ENCODE data around the gene BRI3BP.

BRI3BP gene, protein sequence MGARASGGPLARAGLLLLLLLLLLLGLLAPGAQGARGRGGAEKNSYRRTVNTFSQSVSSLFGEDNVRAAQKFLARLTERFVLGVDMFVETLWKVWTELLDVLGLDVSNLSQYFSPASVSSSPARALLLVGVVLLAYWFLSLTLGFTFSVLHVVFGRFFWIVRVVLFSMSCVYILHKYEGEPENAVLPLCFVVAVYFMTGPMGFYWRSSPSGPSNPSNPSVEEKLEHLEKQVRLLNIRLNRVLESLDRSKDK

GRCh38 chr12:124993626-124994436 is at the start of gene BRI3BP:
BRI3BP (plus strand) TSS chr12:124993645; CDS start chr12:124993791, 146 bp downstream.
- peak in 2 of 3 donors; percentile 2 to 21 for DNase-seq (ENCODE audit: low read depth in 3 of 3, low spot score in 1 of 3)

DNA sequence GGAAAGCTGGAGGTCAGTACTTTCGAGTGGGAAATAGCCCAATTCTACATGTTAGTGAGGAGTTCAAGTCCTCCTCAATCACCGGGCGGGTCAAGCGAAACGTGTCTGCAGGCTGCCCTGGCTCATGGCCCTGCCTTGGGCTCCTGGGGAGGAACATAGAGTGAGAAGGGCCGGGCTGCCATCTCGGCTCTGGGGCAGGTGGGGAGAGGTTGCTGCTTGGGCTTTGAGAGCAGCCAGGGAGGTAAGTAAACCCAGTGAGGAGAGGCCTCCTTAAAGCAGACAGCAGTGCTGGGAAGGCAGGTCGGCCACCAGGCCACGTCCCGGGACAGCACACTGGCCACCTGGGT is 47.0 kb upstream of the BRI3BP start:
- no peak for DNase-seq (ENCODE audit: low read depth in 3 of 3, low spot score in 1 of 3)

GRCh38 chr12:124947013-124947412 is 46.4 kb upstream of the BRI3BP start:
- no peak for DNase-seq (ENCODE audit: low read depth in 3 of 3, low spot score in 1 of 3)

GRCh38 chr12:124947561-124948398 is 45.7 kb upstream of the BRI3BP start:
- DNase-seq (ENCODE audit: low read depth in 3 of 3, low spot score in 1 of 3), result no peak

DNA sequence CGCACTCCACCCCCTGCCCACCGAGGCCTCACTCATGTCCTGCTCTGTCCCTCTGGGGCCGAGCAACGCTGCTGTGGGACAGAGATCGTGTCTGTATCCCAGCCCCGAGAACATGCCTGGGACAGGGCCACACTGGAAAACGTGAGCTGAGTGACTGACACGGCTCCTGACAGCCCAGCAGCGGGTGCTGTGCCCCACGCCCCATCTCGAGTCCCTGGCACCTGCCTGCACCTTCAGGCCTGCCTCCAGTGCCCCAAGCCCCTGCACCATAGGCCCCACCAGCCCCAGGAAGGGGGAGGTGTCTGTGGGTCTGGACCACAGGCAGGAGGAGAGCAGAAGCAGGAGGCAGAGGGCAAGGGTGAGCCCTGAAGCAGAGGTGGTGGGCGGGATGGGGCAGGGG is 44.4 kb upstream of the BRI3BP start:
- DNase-seq (ENCODE audit: low read depth in 3 of 3, low spot score in 1 of 3), result no peak

DNA sequence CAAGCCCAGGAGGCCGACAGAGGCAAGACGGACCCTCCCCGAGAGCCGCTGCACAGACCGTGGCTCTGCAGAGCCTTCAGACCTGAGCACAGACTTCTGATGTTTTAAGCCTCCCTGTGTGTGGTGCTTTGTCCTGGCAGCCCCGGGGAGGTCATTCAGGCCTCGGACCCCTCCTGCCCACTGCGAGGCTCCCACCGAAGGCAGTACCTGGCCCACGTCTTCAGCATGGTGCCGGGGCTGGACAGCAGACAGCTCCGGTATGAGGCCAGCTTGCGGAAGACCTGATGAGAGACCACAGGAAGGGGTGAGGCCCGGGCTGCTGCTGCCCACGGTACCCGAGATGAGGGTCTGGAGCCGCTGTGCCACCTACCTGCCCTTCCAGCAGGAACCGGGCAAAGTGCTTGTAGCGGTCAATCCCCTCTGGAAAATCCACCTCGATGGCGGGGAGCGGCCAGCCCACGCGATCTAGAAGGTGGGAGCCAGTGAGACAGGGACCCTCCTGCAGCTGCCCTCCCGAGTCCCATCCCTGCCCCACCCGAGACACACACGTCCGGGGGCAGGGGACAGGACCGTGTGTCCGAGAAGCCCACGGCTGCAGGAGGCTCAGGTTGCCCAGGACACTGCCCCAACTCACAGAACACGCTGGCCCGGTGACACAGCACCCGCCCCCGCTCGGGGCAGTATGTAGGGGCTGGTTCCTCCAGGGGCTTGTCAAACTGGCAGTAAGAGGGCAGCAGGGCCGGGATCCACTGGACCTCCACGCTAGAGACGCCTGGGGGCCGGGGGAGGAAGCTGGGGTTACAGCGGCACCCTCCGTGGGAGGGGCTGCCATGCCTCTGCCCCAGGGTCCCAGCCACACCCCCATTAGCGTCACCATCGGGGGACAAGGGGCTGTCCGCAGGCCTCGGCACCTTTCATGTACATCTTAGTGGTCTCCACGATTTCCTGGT is 43.4 kb upstream of the BRI3BP start:
- no peak for DNase-seq (ENCODE audit: low read depth in 3 of 3, low spot score in 1 of 3)

DNA sequence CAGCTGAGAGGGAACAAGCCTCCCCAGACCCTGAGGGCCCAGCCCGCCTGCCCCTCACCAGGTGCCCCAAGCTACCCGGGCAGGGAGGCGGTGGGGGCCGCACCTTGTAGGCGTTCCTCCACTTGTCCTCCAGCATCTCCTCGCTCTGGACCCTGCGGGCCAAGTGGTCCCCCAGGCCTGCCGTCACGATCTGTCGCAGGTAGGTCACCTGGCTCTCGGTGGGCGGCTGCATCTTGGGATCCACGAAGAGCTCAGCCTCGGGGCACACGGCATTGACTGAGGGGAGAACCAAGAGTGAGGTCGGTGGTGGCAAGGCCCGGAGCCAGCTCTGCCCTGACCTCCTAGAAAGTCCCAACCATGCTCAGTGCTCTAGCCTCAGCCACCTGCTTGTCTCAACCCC is 41.1 kb upstream of the BRI3BP start:
- DNase-seq (ENCODE audit: low read depth in 3 of 3, low spot score in 1 of 3), result no peak

GRCh38 chr12:124952801-124953200 is 40.6 kb upstream of the BRI3BP start:
- no peak for DNase-seq (ENCODE audit: low read depth in 3 of 3, low spot score in 1 of 3)

- DNase-seq (ENCODE audit: low read depth in 3 of 3, low spot score in 1 of 3), result no peak
Observed at GRCh38 chr12:124953689-124954405, 39.6 kb upstream of the BRI3BP start.

DNA sequence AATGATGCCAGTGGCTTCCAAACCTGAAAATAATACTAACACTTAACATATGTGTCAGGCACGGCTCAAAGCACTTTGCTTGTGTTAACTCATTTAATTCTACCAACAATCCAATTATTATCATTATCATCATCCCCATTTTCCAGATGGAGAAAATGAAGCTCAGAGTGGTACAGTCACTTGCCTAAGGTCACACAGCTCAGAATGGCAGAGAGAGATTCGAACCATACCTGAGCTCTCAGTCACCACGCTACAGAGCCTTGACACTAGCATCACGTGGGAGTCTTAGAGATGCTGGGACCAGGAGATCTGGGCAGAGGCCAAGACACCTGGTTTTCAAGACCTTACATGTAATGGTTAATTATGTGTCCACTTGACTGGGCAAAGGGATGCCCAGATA is 38.7 kb upstream of the BRI3BP start:
- no peak for DNase-seq (ENCODE audit: low read depth in 3 of 3, low spot score in 1 of 3)

DNA sequence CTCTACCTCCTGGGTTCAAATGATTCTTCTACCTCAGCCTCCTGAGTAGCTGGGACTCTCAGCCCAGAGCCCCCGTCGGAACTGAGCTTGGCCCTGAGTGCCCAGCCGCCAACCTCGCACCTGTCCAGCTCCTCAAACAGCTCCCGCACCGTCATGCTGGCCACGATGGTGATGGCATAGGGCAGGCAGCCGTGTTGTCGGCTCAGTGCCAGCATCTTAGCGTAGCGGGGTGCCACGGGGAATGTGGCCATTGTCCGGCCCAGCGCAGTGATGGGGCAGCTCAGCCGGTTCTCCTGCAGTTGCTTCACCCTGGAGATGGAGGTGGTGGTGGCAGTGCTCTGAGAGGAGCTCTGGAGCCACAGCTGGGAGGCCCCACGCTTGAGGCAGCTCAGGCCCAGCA is 36.9 kb upstream of the BRI3BP start:
- no peak for DNase-seq (ENCODE audit: low read depth in 3 of 3, low spot score in 1 of 3)

- no peak for DNase-seq (ENCODE audit: low read depth in 3 of 3, low spot score in 1 of 3)
Observed at GRCh38 chr12:124961055-124961454, 32.4 kb upstream of the BRI3BP start.

GRCh38 chr12:124963211-124963610 is 30.2 kb upstream of the BRI3BP start:
- no peak for DNase-seq (ENCODE audit: low read depth in 3 of 3, low spot score in 1 of 3)

- no peak for DNase-seq (ENCODE audit: low read depth in 3 of 3, low spot score in 1 of 3)
Observed at GRCh38 chr12:124964251-124964650, 29.2 kb upstream of the BRI3BP start.

DNA sequence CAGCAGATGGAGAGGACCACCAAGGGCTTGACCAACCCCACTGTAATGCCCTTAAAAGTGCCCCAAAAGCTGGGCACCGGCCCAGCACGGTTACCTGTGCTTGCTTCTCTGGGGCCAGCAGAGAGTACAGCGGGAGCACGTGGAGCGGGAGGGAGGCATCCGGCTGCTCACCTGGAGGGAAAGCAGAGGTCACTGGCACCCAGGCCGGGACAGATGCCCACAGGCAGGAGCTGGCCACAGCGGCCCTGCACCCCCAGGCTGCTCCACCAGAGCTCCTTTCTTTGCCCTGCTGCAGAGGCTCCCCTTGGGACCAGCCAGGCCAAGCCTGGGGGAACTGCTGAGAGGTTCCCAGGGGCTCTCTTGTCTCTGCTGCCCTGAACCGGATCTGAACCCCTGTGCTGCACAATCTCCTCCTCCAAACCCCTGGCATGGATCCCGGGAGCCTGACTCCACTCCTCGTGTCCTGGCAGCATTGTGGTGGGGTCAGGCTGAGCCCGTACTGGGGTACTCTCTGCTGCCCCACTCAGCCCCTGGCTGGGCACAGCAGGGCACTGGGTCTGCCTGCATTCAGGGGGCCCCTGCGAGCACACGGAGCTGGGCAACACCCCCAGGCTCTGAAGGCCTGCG is 28.5 kb upstream of the BRI3BP start:
- no peak for DNase-seq (ENCODE audit: low read depth in 3 of 3, low spot score in 1 of 3)

DNA sequence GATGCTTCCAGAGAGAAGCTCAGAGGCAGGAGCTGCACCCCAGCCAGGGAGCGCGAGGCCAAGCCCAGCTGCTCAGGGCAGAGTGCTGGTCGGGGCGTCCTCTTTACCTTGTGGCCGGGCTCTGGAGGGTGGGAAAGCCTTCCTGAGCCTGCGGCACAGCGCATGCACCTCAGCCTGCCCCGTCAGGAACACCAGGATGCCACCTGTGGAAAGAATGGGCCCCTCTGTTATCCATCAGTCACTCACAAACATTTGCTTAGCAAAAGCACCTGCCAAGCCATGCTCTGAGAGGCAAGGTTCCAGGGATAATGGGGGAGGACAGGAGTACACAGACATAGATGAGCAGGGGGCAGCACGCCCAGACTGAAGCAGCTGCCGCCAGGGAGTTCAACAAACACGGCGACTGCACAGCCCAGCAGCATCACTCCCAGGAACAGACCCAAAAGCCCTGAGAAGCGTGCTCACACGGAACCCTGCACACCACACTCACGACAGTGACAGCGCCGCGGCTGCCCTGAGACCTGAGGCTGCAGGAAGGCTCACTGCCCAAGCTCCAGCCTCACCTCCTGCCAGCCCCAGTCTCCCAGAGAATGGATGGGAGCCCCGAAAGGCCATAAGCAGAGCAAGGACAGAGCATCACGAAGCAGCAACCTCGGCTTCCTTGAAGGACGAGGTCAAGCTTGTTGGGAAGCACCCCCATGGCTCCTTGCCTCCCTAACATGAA is 26.3 kb upstream of the BRI3BP start:
- no peak for DNase-seq (ENCODE audit: low read depth in 3 of 3, low spot score in 1 of 3)

GRCh38 chr12:124968656-124969055 is 24.8 kb upstream of the BRI3BP start:
- no peak for DNase-seq (ENCODE audit: low read depth in 3 of 3, low spot score in 1 of 3)

DNA sequence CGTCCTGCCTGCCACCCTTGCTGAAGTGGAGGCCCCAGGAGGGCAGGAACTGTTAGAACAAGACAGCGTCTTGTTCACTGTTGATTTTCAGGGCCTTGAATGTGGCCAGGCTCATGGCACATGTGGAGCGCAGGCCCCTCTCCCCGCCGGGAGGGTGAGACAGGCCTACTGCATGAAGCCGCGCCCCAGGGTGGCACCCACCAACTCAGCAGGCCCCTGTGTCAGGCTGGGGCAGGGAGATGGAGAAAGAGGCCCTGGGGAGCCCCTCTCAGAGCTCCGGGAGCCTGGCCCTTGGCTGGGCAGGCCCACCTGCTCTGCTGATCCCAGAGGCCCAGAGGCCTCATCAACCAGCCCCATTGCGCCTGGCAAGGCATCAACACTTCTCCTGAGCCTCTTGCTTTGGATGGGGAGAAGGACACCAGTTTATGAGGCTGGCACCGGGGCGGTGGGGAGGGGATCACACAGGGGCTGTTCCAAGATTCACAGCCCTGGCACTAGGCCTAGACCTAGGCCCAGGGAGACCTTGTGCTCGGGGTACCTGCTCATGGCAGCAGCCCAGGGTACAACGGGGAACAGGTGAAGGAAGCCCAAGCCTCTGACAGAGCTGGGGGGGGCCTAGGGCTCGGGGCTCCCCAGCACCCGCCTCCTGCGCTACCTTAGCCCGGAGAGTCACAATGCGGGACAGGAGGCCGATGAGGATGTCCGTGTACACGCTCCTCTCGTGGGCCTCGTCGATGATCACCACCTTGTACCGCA is 22.6 kb upstream of the BRI3BP start:
- DNase-seq (ENCODE audit: low read depth in 3 of 3, low spot score in 1 of 3), result no peak
